H1 (cell line): Measurements from ENCODE around the gene CDCP1. TPM values are rescaled to one million over a fixed set of nuclear protein-coding genes. Genes with fewer than 3 reads are reported as not detected.

Source experiments
- CBX8 ChIP-seq: fragments of 300-800, 300-1000 bp; sonication (generic); IDR thresholded peaks from 2 replicates; pipeline ENCODE4 v1.7.1; 2016; ENCODE audit warnings: low read depth, low read length, borderline replicate concordance
- TBP ChIP-seq: IDR thresholded peaks from 2 replicates; pipeline ENCODE4 v1.6.1; 2011; ENCODE audit warnings: low read depth, low read length, improper control_type of control experiment
- TEAD4 ChIP-seq: IDR thresholded peaks from 2 replicates; pipeline ENCODE4 v1.6.1; 2012; ENCODE audit warnings: low read depth, low read length, inconsistent platforms, mixed read lengths
- polyA plus RNA-seq, 7 experiments: library from polyadenylated mRNA; depleted of rRNA in 3 of 7; stranded (reverse) in 5 of 7; unstranded in 2 of 7; fragments of >200 nt in 5 of 7; fragments of 200-250 nt in 2 of 7; gene quantifications; 1 replicate in 5 of 7; 2 replicates in 1 of 7; 4 replicates in 1 of 7; pipeline versions ENCODE4 v1.2.1 to v1.2.3, GENCODE V29; 2011 to 2013; ENCODE audit warnings: missing spikeins in 2 of 7, mixed read lengths in 2 of 7
- total RNA-seq: library from RNA; stranded (reverse); fragmentation: NEBNext Ultra II Directional; extraction: Animal tissue kit (Norgen Biotek cat#: 25700); gene quantifications from 2 replicates; pipeline ENCODE4 v1.2.1, GENCODE V29; 2021
- TF ChIP-seq, protein P1 (sequence below): fragments of 300-600 bp; sonication (generic); IDR thresholded peaks from 2 replicates; pipeline ENCODE4 v1.7.1; 2012; ENCODE audit warnings: low read length, moderate library complexity, mild to moderate bottlenecking, inconsistent platforms; ENCODE audit not compliant: insufficient replicate concordance

CDCP1 gene
- total and polyA plus RNA-seq, 2 of the 8 experiments (the other 6 are each of a cell fraction or from before 2014, with no cell fraction given) = 10.0 to 23.3 TPM

GRCh38 chr3:45140141-45140769 is 5.9 kb downstream of the CDCP1 start (continued):
- TF ChIP-seq TEAD4 = no peak
- TF ChIP-seq, protein P1, sequence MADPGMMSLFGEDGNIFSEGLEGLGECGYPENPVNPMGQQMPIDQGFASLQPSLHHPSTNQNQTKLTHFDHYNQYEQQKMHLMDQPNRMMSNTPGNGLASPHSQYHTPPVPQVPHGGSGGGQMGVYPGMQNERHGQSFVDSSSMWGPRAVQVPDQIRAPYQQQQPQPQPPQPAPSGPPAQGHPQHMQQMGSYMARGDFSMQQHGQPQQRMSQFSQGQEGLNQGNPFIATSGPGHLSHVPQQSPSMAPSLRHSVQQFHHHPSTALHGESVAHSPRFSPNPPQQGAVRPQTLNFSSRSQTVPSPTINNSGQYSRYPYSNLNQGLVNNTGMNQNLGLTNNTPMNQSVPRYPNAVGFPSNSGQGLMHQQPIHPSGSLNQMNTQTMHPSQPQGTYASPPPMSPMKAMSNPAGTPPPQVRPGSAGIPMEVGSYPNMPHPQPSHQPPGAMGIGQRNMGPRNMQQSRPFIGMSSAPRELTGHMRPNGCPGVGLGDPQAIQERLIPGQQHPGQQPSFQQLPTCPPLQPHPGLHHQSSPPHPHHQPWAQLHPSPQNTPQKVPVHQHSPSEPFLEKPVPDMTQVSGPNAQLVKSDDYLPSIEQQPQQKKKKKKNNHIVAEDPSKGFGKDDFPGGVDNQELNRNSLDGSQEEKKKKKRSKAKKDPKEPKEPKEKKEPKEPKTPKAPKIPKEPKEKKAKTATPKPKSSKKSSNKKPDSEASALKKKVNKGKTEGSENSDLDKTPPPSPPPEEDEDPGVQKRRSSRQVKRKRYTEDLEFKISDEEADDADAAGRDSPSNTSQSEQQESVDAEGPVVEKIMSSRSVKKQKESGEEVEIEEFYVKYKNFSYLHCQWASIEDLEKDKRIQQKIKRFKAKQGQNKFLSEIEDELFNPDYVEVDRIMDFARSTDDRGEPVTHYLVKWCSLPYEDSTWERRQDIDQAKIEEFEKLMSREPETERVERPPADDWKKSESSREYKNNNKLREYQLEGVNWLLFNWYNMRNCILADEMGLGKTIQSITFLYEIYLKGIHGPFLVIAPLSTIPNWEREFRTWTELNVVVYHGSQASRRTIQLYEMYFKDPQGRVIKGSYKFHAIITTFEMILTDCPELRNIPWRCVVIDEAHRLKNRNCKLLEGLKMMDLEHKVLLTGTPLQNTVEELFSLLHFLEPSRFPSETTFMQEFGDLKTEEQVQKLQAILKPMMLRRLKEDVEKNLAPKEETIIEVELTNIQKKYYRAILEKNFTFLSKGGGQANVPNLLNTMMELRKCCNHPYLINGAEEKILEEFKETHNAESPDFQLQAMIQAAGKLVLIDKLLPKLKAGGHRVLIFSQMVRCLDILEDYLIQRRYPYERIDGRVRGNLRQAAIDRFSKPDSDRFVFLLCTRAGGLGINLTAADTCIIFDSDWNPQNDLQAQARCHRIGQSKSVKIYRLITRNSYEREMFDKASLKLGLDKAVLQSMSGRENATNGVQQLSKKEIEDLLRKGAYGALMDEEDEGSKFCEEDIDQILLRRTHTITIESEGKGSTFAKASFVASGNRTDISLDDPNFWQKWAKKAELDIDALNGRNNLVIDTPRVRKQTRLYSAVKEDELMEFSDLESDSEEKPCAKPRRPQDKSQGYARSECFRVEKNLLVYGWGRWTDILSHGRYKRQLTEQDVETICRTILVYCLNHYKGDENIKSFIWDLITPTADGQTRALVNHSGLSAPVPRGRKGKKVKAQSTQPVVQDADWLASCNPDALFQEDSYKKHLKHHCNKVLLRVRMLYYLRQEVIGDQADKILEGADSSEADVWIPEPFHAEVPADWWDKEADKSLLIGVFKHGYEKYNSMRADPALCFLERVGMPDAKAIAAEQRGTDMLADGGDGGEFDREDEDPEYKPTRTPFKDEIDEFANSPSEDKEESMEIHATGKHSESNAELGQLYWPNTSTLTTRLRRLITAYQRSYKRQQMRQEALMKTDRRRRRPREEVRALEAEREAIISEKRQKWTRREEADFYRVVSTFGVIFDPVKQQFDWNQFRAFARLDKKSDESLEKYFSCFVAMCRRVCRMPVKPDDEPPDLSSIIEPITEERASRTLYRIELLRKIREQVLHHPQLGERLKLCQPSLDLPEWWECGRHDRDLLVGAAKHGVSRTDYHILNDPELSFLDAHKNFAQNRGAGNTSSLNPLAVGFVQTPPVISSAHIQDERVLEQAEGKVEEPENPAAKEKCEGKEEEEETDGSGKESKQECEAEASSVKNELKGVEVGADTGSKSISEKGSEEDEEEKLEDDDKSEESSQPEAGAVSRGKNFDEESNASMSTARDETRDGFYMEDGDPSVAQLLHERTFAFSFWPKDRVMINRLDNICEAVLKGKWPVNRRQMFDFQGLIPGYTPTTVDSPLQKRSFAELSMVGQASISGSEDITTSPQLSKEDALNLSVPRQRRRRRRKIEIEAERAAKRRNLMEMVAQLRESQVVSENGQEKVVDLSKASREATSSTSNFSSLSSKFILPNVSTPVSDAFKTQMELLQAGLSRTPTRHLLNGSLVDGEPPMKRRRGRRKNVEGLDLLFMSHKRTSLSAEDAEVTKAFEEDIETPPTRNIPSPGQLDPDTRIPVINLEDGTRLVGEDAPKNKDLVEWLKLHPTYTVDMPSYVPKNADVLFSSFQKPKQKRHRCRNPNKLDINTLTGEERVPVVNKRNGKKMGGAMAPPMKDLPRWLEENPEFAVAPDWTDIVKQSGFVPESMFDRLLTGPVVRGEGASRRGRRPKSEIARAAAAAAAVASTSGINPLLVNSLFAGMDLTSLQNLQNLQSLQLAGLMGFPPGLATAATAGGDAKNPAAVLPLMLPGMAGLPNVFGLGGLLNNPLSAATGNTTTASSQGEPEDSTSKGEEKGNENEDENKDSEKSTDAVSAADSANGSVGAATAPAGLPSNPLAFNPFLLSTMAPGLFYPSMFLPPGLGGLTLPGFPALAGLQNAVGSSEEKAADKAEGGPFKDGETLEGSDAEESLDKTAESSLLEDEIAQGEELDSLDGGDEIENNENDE = no peak
- no peak for TF ChIP-seq CBX8
- TF ChIP-seq TBP = no peak
